Measurements from ENCODE around the gene KRT26. TPM values are rescaled to one million over a fixed set of nuclear protein-coding genes. Genes with fewer than 3 reads are reported as not detected.

Gene KRT26
- total RNA-seq, 2 donors from 2014 or later = not detected

GRCh38 chr17:40782450-40782849 is 10.4 kb upstream of the KRT26 start, which contains the start of gene KRT27:
Gene KRT27 (minus strand): TSS chr17:40782550. CDS start chr17:40782493, 57 bp downstream.
- no peak for TF ChIP-seq POLR2A (IDR thresholded peaks at IDR 0.05)
- intact Hi-C loops (cut with DNase I) = no loop called here
- Histone ChIP-seq H3K27me3 (peaks cover 0 to 5% of the 10 kb centered on the region in 2 donors), H3K36me3 (replicated peaks in 1 of 2; ENCODE audit: insufficient read depth in 1 of 2, low read depth in 2 of 2) (no peaks in the 10 kb centered on the region), H3K4me1 (no peaks in the 10 kb centered on the region), H3K9me3 (no peaks in the 10 kb centered on the region), H3K27ac (no peak within 1 kb of the TSS), H3K4me3 (no peak within 1 kb of the TSS)
- ATAC-seq = no peak
- 81 to 85% methylated on average over 4 of the region's 4 CpGs for WGBS, 2 donors
- no peak for DNase-seq

DNA sequence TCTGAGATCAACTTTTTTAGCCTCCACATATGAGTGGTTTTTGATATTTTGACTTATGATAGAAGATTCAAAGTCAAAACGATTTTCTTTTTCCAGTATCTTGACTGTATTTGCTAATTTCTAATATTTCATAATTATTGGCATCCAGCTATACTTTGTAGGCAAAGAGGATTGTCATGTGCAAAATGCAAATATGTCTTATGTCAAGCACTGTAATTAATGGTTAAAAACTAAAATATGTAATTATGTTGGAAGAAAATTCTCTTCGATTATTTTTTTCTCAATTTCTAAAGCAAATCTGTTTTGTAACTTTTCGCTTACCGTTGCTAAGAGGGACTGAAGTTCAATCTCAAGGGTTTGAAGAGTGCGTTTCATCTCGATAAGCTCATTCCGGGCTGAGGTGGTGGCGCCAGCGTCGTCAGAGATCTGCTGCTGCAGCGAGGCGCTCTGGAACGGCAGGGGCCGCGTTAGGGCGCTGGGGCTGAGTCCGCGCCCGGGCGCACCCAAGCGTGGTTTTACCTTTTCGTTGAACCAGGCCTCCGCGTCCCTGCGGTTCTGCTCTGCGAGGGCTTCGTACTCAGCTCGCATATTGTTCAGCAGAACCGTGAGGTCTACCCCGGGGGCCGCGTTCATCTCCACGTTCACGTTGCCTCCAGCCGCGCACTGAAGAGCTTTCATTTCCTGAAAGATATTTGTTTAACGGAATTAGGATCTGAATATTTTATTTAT is 7.3 kb upstream of the KRT26 start:
- TF ChIP-seq, protein P1, sequence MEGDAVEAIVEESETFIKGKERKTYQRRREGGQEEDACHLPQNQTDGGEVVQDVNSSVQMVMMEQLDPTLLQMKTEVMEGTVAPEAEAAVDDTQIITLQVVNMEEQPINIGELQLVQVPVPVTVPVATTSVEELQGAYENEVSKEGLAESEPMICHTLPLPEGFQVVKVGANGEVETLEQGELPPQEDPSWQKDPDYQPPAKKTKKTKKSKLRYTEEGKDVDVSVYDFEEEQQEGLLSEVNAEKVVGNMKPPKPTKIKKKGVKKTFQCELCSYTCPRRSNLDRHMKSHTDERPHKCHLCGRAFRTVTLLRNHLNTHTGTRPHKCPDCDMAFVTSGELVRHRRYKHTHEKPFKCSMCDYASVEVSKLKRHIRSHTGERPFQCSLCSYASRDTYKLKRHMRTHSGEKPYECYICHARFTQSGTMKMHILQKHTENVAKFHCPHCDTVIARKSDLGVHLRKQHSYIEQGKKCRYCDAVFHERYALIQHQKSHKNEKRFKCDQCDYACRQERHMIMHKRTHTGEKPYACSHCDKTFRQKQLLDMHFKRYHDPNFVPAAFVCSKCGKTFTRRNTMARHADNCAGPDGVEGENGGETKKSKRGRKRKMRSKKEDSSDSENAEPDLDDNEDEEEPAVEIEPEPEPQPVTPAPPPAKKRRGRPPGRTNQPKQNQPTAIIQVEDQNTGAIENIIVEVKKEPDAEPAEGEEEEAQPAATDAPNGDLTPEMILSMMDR (IDR thresholded peaks at IDR 0.05) = no peak
- no peak for TF ChIP-seq POLR2A (IDR thresholded peaks at IDR 0.05)
- Histone ChIP-seq H3K9me3 (no peaks in the 10 kb centered on the region), H3K27ac (no peak overlapping the region), H3K4me1 (no peaks in the 10 kb centered on the region), H3K27me3 (peaks cover 0 to 7% of the 10 kb centered on the region in 2 donors), H3K4me3 (no peak overlapping the region), H3K36me3 (replicated peaks in 1 of 2; ENCODE audit: insufficient read depth in 1 of 2, low read depth in 2 of 2) (no peaks in the 10 kb centered on the region)
- DNase-seq = peak in 1 of 4 donors; percentile 22
- 19 to 33% methylated on average over 28 to 37 of the region's 37 CpGs for WGBS, 2 donors
- ATAC-seq = no peak
- intact Hi-C loops (cut with DNase I) = no loop called here

GRCh38 chr17:40778461-40778860 is 6.5 kb upstream of the KRT26 start:
- peaks cover 0 to 7% of the 10 kb centered on the region in 2 donors for H3K27me3 ChIP-seq
- WGBS, 2 donors = 57 to 64% methylated on average over 5 of the region's 5 CpGs
- TF ChIP-seq, protein P1 (IDR thresholded peaks at IDR 0.05) = no peak
- no peak for TF ChIP-seq POLR2A (IDR thresholded peaks at IDR 0.05)
- no peaks in the 10 kb centered on the region for H3K36me3 ChIP-seq (replicated peaks in 1 of 2; ENCODE audit: insufficient read depth in 1 of 2, low read depth in 2 of 2)
- ATAC-seq = no peak
- intact Hi-C loops (cut with DNase I) = no loop called here
- H3K4me3 ChIP-seq = no peak overlapping the region
- H3K27ac ChIP-seq = no peak overlapping the region
- no peaks in the 10 kb centered on the region for H3K9me3 ChIP-seq
- H3K4me1 ChIP-seq = no peaks in the 10 kb centered on the region
- DNase-seq = no peak

DNA sequence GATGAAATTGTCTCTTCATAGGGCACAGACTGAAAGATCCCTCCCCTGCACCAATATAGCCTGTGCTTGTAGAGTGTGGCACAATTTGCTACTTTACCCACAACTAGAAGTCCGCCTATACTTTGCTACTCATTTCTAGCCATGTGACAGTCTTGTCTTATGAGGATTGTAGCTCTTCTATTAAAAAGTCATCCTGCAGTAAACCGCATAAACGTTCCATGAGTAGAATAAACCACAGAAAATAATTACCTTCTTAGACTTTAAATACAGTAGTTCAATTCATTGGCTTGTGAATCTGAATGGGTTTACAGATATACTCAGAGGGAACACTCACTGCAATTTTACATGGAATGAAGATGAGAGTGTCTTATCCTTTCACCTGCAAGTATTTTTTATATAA is 6.0 kb upstream of the KRT26 start:
- Histone ChIP-seq H3K4me3 (no peak overlapping the region), H3K27me3 (peaks cover 0 to 7% of the 10 kb centered on the region in 2 donors), H3K27ac (no peak overlapping the region), H3K36me3 (replicated peaks in 1 of 2; ENCODE audit: insufficient read depth in 1 of 2, low read depth in 2 of 2) (no peaks in the 10 kb centered on the region), H3K9me3 (no peaks in the 10 kb centered on the region), H3K4me1 (no peaks in the 10 kb centered on the region)
- WGBS, 2 donors = 72 to 76% methylated on average over 3 of the region's 3 CpGs
- DNase-seq (no peak), ATAC-seq (no peak)
- intact Hi-C loops (cut with DNase I) = no loop called here
- no peak for TF ChIP-seq POLR2A (IDR thresholded peaks at IDR 0.05)
- TF ChIP-seq, protein P1 (IDR thresholded peaks at IDR 0.05) = no peak

- intact Hi-C loops (cut with DNase I) = no loop called here
- WGBS, 2 donors = 73 to 74% methylated on average over 7 of the region's 7 CpGs
- no peak for DNase-seq
- H3K27ac ChIP-seq = no peak overlapping the region
- H3K27me3 ChIP-seq = peaks cover 0 to 7% of the 10 kb centered on the region in 2 donors
- no peak for ATAC-seq
- no peaks in the 10 kb centered on the region for H3K9me3 ChIP-seq
- no peaks in the 10 kb centered on the region for H3K36me3 ChIP-seq (replicated peaks in 1 of 2; ENCODE audit: insufficient read depth in 1 of 2, low read depth in 2 of 2)
- H3K4me1 ChIP-seq = no peaks in the 10 kb centered on the region
- no peak overlapping the region for H3K4me3 ChIP-seq
- TF ChIP-seq, protein P1 (IDR thresholded peaks at IDR 0.05) = no peak
- TF ChIP-seq POLR2A (IDR thresholded peaks at IDR 0.05) = no peak
These were observed 5.5 kb upstream of the KRT26 start for GRCh38 chr17:40777459-40777858.

Data from body of pancreas (tissue), 4 donors.